Measurements from ENCODE around the gene MOV10L1.
"Not testable (repeated sequence)": the region's sequence is repeated elsewhere in the genome, so short reads cannot be mapped to it uniquely, and the experiment has no call there.

The MOV10L1 gene

DNA sequence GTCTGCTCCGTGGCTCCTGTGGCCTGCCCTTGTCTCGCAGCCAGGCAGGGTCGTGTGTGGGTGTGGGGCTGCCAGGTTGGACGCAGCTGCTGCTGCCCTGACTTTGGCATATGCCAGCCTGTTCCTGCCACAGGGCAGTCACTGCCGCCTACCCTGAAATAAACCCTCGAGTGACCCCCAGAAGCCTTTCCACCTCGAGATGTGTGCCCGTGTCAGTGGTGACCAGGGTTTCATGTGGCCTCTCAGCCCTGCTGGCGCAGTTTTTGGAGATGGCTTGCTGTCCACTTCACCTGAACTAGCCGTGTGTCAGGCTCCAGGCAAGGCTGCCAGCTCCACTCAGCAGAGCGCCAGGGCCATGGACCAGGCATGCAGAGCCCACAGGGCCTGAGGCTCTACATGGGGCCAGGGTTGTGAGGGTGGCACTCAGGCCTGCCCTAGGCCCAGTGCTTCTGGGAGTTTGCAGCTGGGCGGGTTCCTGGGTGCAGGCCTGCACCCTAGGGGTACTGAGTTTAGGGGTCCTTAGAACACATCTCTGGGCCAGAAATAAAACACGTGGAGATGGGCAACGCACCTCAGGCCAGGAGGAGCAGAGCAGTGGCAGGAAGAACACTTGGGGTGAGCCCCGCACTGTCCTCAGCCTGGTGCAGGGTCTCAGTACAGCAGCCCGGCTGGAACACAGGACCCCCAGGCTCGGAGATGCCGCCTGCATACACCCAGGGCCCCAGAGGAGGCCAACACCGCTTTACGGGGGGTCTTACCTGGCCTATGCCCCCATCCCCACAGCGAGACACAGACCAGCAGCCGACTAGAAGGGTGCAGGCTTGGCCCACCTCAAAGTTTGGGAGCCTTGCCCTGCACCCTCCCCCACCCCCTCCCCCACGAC lies 71.9 kb downstream of the MOV10L1 start:
- no peak for DNase-seq

DNA sequence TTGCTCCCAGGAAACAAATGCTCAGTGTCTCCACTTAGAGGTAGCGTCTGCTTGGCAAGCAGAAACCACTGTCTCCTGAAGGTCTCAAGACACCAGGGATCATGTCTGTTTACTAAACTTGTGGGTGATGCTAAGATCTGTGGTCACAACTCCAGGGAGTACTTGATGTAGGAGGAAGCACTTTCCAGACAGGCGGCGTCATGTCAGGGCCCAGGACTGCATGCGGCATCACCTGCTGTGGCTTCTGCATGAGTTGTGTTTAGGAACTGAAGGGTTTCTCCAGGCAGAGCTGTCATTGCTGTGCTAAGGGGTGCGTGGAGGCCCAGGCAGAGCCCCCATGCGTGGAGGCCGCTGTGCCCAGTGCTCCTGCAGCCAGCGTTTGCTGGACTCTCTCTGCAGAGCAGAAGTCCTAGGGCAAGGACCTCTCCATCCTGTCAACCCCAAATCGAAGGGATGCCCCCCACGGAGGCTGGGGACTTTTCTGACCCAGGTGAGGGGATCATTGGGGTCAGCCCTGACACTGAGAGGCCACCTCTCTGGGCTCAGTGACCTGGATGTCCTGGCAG lies 72.7 kb downstream of the MOV10L1 start:
- DNase-seq = no peak

DNA sequence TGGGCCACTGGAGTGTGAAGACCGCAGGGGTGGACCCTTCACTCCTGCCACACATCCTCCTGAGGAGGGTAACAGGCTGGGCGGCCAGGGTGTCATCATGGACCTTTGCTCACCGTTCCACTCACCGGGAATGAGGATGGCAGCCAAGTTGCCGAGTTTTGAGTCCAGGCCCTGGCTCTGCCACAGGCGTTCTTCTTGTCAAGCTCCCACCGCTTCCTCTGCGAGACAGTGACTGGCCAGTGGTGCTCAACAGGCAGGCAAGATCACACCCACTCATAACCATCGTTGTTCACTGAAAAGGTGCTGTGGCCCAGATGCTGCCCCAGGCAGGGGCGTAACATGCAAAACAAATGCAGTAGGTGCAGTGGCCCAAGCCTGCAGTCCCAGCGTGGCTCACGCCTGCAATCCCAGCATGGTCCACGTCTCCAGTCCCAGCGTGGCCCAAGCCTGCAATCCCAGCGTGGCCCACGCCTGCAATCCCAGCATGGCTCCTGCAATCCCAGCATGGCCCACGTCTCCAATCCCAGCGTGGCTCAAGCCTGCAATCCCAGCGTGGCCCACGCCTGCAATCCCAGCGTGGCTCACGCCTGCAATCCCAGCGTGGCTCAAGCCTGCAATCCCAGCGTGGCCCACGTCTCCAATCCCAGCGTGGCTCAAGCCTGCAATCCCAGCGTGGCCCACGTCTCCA lies 75.8 kb downstream of the MOV10L1 start:
- DNase-seq = no peak

DNA sequence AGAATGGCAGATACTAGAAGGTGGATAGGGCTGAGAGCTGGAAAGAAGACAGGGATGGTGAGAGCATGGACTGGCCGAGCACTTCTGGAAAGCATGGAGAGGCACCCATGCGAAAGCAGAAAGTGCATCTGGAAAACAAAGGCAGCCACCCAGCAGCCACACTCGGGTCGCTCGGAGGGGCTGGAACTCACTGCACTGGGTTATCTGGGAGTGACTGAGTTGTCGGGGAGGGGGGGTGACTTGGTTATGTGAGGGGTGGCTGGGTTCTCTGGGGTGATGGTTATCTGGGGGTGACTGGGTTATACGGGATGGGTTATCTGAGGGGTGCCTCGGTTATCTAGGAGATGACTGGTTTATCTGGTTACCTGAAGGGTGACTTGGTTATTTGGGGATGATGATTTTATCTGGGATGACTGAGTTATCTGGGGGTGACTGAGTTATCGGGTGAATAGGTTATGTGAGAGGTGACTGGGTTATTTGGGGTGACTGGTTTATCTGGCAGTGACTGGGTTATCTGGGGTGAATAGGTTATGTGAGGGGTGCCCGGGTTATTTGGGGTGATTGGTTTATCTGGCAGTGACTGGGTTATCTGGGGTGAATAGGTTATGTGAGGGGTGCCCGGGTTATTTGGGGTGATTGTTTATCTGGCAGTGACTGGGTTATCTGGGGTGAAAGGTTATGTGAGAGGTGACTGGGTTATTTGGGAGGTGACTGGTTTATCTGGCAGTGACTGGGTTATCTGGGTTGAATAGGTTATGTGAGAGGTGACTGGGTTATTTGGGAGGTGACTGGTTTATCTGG lies 78.1 kb downstream of the MOV10L1 start:
- DNase-seq = no peak

DNA sequence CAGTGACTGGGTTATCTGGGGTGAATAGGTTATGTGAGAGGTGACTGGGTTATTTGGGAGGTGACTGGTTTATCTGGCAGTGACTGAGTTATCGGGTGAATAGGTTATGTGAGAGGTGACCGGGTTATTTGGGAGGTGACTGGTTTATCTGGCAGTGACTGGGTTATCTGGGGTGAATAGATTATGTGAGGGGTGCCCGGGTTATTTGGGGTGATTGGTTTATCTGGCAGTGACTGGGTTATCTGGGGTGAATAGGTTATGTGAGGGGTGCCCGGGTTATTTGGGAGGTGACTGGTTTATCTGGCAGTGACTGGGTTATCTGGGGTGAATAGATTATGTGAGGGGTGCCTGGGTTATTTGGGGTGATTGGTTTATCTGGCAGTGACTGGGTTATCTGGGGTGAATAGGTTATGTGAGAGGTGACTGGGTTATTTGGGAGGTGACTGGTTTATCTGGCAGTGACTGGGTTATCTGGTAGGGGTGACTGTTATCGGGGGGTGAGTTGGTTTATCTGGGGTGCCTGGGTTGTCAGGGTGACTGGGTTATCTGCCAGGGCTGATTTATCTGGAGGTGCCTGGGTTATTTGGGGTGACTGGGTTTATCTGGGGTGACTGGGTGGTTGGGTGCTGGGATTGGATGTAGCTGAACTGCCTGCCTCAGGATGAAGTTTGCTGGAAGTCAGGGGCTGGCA lies 78.8 kb downstream of the MOV10L1 start:
- not testable (repeated sequence) for DNase-seq

DNA sequence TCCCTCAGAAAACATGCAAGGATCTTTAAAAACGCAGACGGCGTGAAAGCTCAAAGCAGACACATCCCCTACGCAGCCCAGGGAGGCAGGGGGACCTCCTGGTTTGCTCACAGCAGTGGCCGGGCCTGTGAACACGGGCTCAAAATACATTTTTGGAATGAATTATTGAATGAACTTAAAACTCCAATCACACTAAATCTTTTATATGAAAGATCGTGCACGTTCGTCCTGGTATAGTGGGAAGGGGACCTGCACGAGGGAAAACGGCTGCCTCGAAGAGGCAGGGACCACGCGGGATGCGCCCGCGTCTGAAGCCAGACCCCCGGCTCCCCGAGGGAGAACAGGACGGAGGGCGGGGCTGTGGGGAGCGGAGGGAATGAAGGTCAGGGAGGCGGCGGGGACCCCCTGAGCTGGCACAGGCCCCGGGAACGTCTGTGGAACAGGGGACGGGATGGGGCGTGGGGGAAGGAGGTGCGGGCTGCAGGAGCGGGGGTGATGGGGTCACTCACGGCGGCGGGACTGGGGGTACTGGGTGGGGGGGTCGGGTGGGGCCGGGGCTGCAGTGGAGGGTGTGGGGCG lies 79.5 kb downstream of the MOV10L1 start:
- no peak for DNase-seq

DNA sequence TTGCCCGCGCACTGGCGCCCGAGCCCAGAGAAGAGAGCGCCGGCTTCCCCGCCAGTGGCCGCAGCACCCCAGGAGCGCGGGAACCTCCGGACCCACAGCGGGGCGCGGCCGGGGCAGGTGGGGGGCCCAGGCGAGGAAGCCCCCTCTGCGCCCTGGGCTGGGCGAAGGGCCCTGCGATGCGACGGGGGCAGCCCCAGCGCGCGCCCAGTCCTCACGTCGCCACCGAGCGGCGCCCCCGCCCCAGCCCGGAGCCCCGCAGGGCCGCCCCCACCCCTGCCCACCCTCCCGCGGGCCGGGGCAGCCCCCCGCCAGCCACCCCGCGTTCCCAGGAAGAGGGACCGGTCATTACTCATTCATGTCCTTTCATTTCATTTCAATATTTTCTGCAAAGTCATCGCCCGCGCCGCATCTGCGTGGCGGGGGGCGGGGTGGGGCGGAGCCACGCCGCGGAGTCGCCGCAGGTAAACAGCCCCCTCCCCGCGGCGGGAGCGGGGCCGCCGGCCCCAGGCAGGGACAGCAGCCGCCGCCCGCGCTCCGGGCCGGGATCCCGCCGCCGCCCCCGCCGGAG lies 80.1 kb downstream of the MOV10L1 start:
- DNase-seq = peak; percentile 60 to 72 (median 62)

DNA sequence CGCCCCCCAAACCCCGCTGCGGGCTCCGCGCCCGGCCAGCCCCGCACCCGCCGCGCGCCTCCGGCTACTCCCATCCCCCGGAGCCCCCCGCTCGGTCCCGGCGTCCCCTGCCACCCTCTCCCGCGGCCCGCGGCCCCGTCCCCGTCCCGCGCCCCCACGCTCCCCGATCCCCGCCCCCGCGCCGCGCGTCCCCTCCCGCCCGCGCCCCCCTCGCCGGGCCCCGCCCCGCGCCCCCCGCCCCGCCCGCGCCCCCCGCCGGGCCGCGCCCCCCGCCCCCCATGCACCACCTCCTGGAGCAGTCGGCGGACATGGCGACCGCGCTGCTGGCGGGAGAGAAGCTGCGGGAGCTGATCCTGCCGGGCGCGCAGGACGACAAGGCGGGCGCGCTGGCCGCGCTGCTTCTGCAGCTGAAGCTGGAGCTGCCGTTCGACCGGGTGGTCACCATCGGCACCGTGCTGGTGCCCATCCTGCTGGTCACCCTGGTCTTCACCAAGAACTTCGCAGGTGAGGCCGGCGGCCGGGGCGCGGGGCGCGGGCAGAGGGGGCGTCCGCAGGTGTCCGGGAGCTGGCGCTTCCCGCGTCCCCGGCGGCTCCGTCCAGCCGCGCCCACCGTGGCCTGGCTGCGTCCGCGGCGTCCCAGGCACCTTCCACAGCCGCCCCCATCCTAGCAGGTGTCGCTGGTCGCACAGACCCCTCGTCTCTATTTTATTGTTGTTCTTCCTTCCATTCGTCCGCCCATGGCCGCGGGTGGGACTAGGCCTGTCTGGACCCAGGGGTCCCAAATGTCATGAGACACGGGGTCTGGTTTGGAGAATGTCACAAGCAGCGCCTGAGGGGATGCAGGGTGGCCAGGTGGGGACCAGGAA lies 80.9 kb downstream of the MOV10L1 start, which contains the start of gene PANX2:
Gene PANX2, plus strand, starts transcription at position 279 of the 866 bp plus-strand sequence. Its CDS starts 0 bp downstream, at position 279.
- DNase-seq = peak in 2 of 3 donors; percentile 13 to 50

DNA sequence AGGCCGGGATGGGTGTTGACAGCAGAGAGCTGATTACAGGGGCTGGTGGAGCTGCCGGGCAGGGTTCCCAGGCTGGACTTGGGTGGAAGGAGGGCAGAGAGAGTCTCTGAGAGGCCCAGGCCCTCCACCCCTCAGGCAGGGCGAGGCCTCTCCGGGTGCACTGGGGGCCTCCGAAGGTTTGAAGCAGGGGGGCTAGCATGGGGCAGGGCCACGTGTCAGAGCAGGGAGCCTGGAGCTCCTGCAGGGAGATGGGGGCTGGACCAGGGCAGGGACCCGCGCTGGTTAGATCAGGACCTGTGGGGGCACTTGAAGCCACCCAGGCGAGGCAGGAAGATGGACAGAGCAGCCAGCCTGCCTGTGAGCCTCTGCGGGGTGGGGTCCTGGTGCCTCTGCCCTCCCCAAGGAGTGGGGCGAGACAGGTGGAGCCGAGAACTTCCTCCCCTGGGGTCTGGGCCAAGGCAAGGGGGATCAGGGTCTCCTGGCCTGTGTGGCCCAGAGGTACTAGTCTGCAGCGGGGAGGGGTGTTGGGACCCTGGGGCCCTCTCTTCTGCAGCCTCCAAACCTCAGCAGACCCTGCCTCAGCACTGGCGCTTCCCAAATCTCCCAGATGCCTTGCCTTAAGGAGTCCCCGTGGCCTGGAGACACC lies 81.6 kb downstream of the MOV10L1 start:
- DNase-seq = no peak

DNA sequence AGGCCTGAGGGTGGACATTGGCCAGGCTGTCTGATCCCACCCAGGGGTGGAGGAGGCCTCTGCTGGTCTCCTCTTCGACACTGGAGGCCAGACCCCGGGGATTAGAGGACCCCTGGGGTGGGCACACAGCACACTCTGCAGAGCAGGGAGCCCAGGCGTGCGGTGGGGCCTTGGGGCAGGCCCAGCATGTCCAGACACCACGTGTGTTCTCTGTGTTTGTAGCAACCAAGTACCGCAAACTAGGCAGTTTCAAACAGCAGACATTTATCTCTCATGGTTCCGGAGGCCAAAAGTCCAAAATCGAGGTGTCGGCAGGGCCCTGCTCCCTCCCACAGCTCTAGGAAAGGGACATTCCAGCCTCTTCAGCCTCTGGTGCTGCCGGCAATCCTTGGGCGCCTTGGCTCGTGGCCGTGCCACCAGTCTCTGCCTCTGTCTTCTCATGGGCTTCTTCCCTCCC lies 82.2 kb downstream of the MOV10L1 start:
- DNase-seq = no peak

DNA sequence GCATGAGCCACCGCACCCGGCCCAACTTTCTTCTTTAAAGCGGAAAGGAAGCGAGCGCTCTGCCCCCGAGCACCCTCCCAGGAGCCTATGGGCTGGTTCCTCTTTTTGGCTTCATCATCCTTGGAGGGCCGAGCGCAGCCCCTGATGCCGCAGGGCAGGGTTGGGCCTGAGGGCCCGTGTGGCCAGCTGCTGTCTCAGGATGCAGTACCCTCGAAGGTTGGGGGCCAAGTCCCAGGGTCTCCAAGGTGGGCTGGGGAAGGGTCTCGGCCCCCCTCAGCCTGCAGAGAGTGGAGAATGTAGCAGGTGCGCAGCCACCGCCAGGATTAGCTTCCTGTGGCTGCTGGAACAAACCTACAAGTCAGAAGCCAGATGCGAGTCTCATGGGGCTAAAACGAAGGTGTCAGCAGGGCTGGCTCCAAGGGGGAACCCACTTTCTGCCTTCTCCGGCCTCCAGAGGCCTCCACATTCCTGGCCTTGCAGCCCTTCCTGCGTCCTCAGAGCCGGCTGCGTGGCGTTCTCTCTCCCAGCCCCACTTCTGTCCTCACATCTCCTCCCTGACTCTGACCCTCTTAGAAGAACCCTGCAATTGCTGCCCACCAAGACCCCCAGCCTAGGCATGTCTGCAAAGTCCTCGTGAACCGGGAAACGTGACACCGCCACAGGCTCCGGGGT lies 83.6 kb downstream of the MOV10L1 start:
- peak; percentile 77 to 83 (median 78) for DNase-seq

DNA sequence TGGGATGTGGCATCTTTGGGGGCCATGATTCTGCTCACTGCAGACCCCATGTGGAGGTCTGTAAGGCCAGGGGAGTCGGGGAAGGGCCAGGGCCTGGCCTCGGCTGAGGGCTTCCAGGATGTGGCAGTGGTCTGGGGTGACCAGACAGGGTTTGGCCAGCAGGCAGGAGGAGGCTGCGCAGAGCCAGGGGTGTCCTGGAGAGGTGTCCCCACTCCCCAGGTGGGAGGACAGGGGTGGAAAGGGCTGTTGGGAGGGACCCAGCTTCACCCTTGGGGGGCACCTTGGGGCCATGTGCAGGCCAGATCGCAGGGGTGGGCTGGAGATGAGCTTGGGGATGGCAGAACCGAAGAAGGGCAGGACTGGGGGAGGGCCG lies 84.2 kb downstream of the MOV10L1 start:
- DNase-seq = no peak

DNA sequence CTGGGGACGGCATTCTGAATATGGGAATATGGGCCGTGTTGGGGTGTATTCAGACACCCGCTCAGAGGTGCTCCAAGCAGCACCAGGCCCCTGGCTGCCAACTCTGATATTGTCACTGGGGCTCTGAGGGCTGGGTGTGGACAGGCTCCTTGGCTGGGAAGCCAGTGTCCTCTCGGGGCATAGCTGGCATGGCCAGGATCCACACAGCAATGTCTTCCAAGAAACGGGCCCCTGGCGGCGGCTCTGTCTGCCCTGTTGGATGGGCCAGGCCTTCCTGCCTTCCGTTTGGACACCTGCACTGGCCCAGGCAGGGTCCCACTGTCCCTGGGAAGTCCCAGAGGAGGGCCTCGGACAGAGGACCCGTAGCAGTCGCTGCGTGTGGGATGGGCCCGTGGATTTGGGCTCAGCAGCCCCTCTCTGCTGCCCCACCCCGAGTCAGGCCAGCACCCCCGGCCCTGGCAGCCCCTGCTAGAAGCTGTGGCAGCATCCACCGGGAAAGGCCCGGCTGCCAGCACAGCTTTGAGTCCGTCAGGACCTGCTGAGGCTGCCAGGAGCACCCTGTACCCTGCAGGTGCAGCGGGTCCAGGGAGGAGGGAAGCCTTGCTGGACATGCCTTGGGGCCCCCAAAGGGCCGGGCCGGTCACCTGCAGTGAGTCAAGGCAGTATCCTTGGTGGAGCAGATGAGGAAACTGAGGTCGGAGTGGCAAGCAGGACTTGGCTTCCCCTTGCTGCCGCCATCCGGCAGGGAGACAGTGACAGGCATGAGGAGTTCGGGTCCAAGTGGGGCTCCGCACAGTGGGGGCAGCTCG lies 84.8 kb downstream of the MOV10L1 start:
- no peak for DNase-seq

DNA sequence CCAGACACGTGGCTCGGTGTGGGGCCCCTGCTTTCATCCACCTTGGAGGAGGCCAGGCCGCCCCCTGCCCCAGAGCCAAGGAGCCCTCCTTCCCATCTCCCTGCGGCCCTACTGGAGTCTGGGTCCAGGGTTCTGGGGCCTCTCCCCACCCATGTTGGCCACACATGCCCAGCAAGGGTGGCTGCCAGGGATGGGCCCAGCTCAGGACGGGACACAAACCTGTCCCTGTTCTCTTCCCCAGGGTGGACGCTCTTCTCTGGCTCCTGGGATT lies 85.3 kb downstream of the MOV10L1 start:
- DNase-seq = no peak

DNA sequence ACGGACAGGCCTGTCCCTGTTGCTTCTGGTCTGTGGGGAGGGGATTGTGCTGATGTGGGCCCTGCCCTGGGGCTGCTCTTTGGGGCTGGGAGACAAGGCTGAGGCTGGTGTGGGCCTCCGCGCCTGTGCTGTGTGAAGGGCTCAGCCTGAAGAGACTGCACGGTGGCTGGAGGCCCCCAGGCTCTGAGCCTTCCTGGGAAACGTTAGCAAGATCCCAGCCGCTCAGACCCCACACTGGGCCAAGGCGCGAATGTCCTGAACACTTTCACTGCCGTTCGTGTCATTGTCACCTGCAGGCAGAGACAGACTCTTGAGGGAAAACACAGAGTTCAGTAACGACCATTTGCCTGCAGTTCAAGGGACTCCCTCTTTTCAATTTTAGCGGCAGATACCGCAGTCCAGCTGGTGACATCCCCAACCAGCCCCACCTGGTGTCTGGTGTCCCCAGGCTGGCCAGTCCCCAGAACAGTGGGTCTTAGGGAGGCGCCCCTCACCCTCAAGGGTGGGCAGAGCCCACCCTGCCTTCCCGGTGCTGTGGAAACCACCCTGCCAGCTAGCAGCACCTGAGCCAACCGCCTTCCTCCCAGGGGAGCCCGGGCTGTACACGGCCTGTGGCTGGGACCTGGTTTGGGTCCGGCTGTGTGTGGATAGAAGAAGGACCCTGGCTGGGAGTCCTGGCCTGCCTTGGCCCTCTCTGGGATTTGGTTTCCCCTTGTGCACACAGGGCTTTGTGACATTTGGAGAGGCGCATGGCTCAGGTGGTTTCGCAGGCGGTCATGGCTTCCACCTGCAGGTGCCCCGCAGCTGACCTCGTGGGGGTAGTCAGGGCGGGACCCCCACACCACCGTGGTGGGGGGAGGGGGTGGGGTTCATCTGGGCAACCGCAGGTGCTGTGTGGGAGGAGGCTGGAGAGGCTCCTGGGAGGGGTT lies 86.4 kb downstream of the MOV10L1 start:
- no peak for DNase-seq

DNA sequence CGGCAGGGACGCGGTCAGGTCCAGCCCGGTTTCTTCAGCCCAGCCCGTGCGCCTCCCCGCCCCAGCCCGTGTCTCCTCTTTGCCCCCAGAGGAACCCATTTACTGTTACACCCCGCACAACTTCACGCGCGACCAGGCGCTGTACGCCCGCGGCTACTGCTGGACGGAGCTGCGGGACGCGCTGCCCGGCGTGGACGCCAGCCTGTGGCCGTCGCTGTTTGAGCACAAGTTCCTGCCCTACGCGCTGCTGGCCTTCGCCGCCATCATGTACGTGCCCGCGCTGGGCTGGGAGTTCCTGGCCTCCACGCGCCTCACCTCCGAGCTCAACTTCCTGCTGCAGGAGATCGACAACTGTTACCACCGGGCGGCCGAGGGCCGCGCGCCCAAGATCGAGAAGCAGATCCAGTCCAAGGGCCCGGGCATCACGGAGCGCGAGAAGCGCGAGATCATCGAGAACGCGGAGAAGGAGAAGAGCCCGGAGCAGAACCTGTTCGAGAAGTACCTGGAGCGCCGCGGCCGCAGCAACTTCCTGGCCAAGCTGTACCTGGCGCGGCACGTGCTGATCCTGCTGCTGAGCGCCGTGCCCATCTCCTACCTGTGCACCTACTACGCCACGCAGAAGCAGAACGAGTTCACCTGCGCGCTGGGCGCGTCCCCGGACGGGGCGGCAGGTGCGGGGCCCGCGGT lies 87.2 kb downstream of the MOV10L1 start:
- DNase-seq = no peak
